Measurements from ENCODE around the gene HUS1B.

Gene HUS1B

DNA sequence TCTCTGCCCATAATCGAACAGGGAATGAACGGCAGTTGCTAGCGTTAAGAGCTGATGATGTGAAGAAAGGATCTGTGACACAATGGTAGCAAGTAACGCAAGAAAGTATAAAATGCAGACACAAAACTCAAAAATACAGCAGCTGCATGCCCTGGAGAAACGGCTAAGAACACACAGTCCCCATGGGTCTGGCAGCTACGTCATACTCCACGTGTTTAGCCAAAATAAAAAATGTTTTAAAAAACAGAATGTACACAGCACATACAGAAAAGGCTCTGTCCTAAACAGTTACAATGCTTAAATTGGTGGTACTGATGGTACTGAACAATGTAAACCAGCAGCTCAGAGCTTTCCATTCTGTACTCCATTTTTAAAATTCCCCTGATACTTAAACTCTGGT is 34.4 kb downstream of the HUS1B start:
- no peak overlapping the region for H3K27ac ChIP-seq
- no peak for TF ChIP-seq CTCF (IDR thresholded peaks at IDR 0.05)
- TF ChIP-seq ZFX (IDR thresholded peaks at IDR 0.05; ENCODE audit: borderline replicate concordance): no peak

- no peak overlapping the region for H3K27ac ChIP-seq
- TF ChIP-seq ZFX (IDR thresholded peaks at IDR 0.05; ENCODE audit: borderline replicate concordance): no peak
- TF ChIP-seq CTCF (IDR thresholded peaks at IDR 0.05): no peak
Measured at GRCh38 chr6:621931-622330, 35.0 kb downstream of the HUS1B start.

- TF ChIP-seq CTCF (IDR thresholded peaks at IDR 0.05) (no peak), ZFX (IDR thresholded peaks at IDR 0.05; ENCODE audit: borderline replicate concordance) (no peak)
- no peak overlapping the region for H3K27ac ChIP-seq
Measured at GRCh38 chr6:620950-621349, 36.0 kb downstream of the HUS1B start.

GRCh38 chr6:620166-620565 is 36.7 kb downstream of the HUS1B start:
- TF ChIP-seq ZFX (IDR thresholded peaks at IDR 0.05; ENCODE audit: borderline replicate concordance) (no peak), CTCF (IDR thresholded peaks at IDR 0.05) (no peak)

DNA sequence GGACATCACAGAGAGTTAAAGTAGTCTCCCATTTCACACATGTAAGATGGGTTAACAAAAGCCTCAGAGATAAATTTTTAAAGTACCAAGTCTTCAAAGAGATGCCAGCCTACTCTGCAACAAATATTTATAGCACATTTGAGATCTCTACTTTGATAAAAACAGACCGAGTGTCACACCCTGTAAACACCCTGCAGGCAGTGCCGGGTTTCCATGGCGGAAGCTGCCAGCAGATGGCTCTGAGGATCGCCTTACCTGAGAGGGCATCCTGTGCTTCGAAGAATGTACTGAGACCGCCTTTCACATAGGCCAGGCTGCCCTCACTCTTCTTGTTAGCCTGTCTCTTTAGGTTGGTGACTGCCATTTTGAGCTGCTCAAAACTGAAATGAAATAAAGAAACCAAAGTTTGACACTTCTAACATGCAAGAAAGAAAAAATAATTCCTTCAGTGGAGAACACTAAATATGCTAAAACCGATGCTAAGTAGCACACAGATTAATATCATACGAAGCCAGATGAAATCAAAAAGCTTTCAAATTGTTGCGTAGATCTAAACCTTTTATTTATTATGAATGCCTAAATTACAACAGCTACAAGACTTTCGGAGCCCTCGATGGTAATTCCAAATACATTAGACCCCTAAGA is 39.3 kb downstream of the HUS1B start:
- TF ChIP-seq ZFX (IDR thresholded peaks at IDR 0.05; ENCODE audit: borderline replicate concordance) (no peak), CTCF (IDR thresholded peaks at IDR 0.05) (peak; percentile 77)
- no peak overlapping the region for H3K27ac ChIP-seq

More at GRCh38 chr6:620166-620565, 36.7 kb downstream of the HUS1B start:
- H3K27ac ChIP-seq: no peak overlapping the region

- H3K27ac ChIP-seq: no peak overlapping the region
- TF ChIP-seq ZFX (IDR thresholded peaks at IDR 0.05; ENCODE audit: borderline replicate concordance) (no peak), CTCF (IDR thresholded peaks at IDR 0.05) (no peak)
Measured at GRCh38 chr6:613981-614380, 42.9 kb downstream of the HUS1B start.

DNA sequence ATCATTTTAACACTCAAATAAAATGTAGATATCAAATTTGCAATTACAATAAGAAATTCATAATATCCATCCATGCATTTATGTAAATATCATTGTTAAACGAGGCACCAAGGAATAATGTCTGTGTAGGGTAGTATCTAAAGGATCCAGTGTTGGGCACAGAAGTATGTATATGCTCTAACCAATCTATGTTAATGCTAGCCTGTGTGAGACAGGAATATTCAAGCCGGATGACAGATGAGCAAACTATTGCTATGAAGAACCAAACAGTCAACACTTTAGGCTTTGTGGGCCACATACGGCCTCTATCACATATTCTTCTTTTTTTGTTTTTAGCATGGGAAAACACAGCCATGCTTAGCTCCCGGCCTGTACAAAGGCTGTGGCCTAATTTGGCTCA is 45.0 kb downstream of the HUS1B start:
- TF ChIP-seq CTCF (IDR thresholded peaks at IDR 0.05) (no peak), ZFX (IDR thresholded peaks at IDR 0.05; ENCODE audit: borderline replicate concordance) (no peak)
- H3K27ac ChIP-seq: no peak overlapping the region
